H1 (cell line): ENCODE results near the gene ATP6V0A1. TPM values are rescaled to one million over a fixed set of nuclear protein-coding genes. Genes with fewer than 3 reads are reported as not detected.
"Not testable (repeated sequence)": the region's sequence is repeated elsewhere in the genome, so short reads cannot be mapped to it uniquely, and the experiment has no call there.

Experiments
- CTCF ChIA-PET: fragments of 300-600 bp; sonication (Branson Sonifier 250); formaldehyde crosslinking; loops from one replicate; lab custom pipeline; 2021; ENCODE audit not compliant: partially characterized antibody; lab: Charles Lee
- POLR2A ChIA-PET: fragments of 300-600 bp; sonication (Branson Sonifier 250); formaldehyde crosslinking; loops from one replicate; lab custom pipeline; 2021; ENCODE audit warnings: inconsistent platforms; ENCODE audit not compliant: partially characterized antibody; lab: Charles Lee
- DNase-seq, 2 experiments: peaks; one replicate each; pipeline versions ENCODE4 v3.0.0 to v3.0.0-alpha.2; 2010 to 2022; ENCODE audit warnings: low spot score in 2 of 2, low read depth in 1 of 2, mixed read lengths in 1 of 2
- FAIRE-seq: peaks from 2 replicates; lab custom pipeline; 2011; peaks lifted over from hg19 to GRCh38; lab: Jason Lieb, UNC
- H2AFZ ChIP-seq: 2 replicates; pipeline ENCODE4 v1.8.1; 2012; ENCODE audit warnings: low read length, inconsistent platforms
- H2AK5ac ChIP-seq: 2 replicates; pipeline ENCODE4 v1.6.1; 2013; ENCODE audit warnings: low read depth, low read length
- H2BK120ac ChIP-seq: replicated peaks from 2 replicates; pipeline ENCODE3; 2013; ENCODE audit warnings: low read depth, low read length, inconsistent platforms
- H2BK12ac ChIP-seq: 2 replicates; pipeline ENCODE4 v1.6.1; 2013; ENCODE audit warnings: low read depth, low read length
- H2BK15ac ChIP-seq: 2 replicates; pipeline ENCODE4 v1.6.1; 2013; ENCODE audit warnings: low read length
- H2BK20ac ChIP-seq: 2 replicates; pipeline ENCODE4 v1.6.1; 2013; ENCODE audit warnings: low read length
- H2BK5ac ChIP-seq: 2 replicates; pipeline ENCODE4 v1.6.1; 2013; ENCODE audit warnings: low read depth, low read length
- H3K14ac ChIP-seq: 2 replicates; pipeline ENCODE4 v1.6.1; 2013; ENCODE audit warnings: inconsistent platforms; ENCODE audit not compliant: insufficient read length
- H3K18ac ChIP-seq: 2 replicates; pipeline ENCODE4 v1.6.1; 2013; ENCODE audit warnings: low read length; ENCODE audit errors: extremely low read depth
- H3K23ac ChIP-seq: 2 replicates; pipeline ENCODE4 v1.6.1; 2013; ENCODE audit warnings: inconsistent platforms; ENCODE audit not compliant: insufficient read length
- H3K23me2 ChIP-seq: 2 replicates; pipeline ENCODE4 v1.6.1; 2013; ENCODE audit warnings: low read depth, low read length
- H3K27ac ChIP-seq: 2 replicates; pipeline ENCODE4 v1.6.1; 2011; ENCODE audit warnings: low read depth, low read length, inconsistent platforms
- H3K27me3 ChIP-seq, 4 experiments: replicated peaks in 1 of 4; 1 replicate in 1 of 4; 2 replicates in 3 of 4; pipeline versions ENCODE4 v1.6.1 to v1.8.1; 2011 to 2013; ENCODE audit warnings: low read length in 3 of 4, mild to moderate bottlenecking in 3 of 4, inconsistent platforms in 2 of 4, mixed read lengths in 2 of 4, moderate library complexity in 1 of 4; ENCODE audit not compliant: control insufficient read depth in 3 of 4, insufficient read depth in 3 of 4; ENCODE audit errors: extremely low read depth in 1 of 4
- H3K36me3 ChIP-seq, 4 experiments: 2 replicates each; pipeline versions ENCODE4 v1.6.1 to v1.8.1; 2011 to 2013; ENCODE audit warnings: mild to moderate bottlenecking in 4 of 4, low read length in 3 of 4, moderate library complexity in 2 of 4, control low read depth in 1 of 4, inconsistent platforms in 1 of 4; ENCODE audit not compliant: insufficient read depth in 4 of 4, control insufficient read depth in 2 of 4
- H3K4ac ChIP-seq: replicated peaks from 2 replicates; pipeline ENCODE3; 2013; ENCODE audit warnings: low read length, low read depth, mixed read lengths, inconsistent platforms; ENCODE audit not compliant: insufficient read length
- H3K4me1 ChIP-seq, 4 experiments: replicated peaks in 1 of 4; 1 replicate in 1 of 4; 2 replicates in 3 of 4; pipeline versions ENCODE4 v1.6.1 to v1.8.1; 2011 to 2013; ENCODE audit warnings: low read length in 3 of 4, inconsistent platforms in 2 of 4, mixed read lengths in 1 of 4; ENCODE audit not compliant: insufficient read depth in 4 of 4, control insufficient read depth in 3 of 4
- H3K4me2 ChIP-seq, 2 experiments: 2 replicates each; pipeline versions ENCODE4 v1.6.1 to v1.8.1; 2011 to 2013; ENCODE audit warnings: low read depth in 2 of 2, low read length in 2 of 2, control low read depth in 1 of 2, inconsistent platforms in 1 of 2, mild to moderate bottlenecking in 1 of 2; ENCODE audit not compliant: insufficient read depth in 1 of 2
- H3K4me3 ChIP-seq, 4 experiments: fragments of 200-600, 300-600 bp in 1 of 4; sonication (generic), shearing (Covaris generic), sonication (Bioruptor Twin) in 1 of 4; 2 replicates each; pipeline versions ENCODE4 v1.5.1 to v1.8.1; 2011 to 2016; ENCODE audit warnings: low read length in 4 of 4, low read depth in 3 of 4, control low read depth in 2 of 4, inconsistent platforms in 2 of 4, mild to moderate bottlenecking in 2 of 4, mixed read lengths in 1 of 4, moderate library complexity in 1 of 4; ENCODE audit not compliant: insufficient read depth in 2 of 4; ENCODE audit errors: extremely low read depth in 1 of 4
- H3K56ac ChIP-seq: replicated peaks from 2 replicates; pipeline ENCODE3; 2013; ENCODE audit warnings: low read depth, mild to moderate bottlenecking, mixed read lengths, low read length, inconsistent platforms; ENCODE audit not compliant: insufficient read length
- H3K79me1 ChIP-seq: 2 replicates; pipeline ENCODE4 v1.6.1; 2013; ENCODE audit warnings: low read depth, low read length, control low read depth
- H3K79me2 ChIP-seq, 2 experiments: 2 replicates each; pipeline versions ENCODE4 v1.6.1 to v1.8.1; 2012 to 2013; ENCODE audit warnings: low read length in 2 of 2, mild to moderate bottlenecking in 2 of 2, inconsistent platforms in 1 of 2; ENCODE audit not compliant: insufficient read depth in 2 of 2, control insufficient read depth in 1 of 2
- H3K9ac ChIP-seq, 4 experiments: replicated peaks in 1 of 4; 1 replicate in 1 of 4; 2 replicates in 3 of 4; pipeline versions ENCODE4 v1.6.1 to v1.8.1; 2011 to 2013; ENCODE audit warnings: low read depth in 3 of 4, low read length in 3 of 4, control low read depth in 2 of 4, mild to moderate bottlenecking in 2 of 4, moderate library complexity in 2 of 4, inconsistent platforms in 1 of 4; ENCODE audit errors: extremely low read depth in 1 of 4
- H3K9me3 ChIP-seq, 2 experiments: 2 replicates each; pipeline versions ENCODE4 v1.6.1 to v1.8.1; 2012 to 2013; ENCODE audit warnings: mild to moderate bottlenecking in 2 of 2, moderate library complexity in 2 of 2, control low read depth in 1 of 2, inconsistent platforms in 1 of 2, low read depth in 1 of 2, low read length in 1 of 2, mixed read lengths in 1 of 2; ENCODE audit not compliant: insufficient read depth in 2 of 2
- H4K20me1 ChIP-seq, 2 experiments: replicated peaks in 1 of 2; 2 replicates each; pipeline versions ENCODE3 to v1.8.1; 2011 to 2013; ENCODE audit warnings: inconsistent platforms in 2 of 2, low read length in 2 of 2, mild to moderate bottlenecking in 1 of 2; ENCODE audit not compliant: insufficient read depth in 2 of 2, control insufficient read depth in 1 of 2
- H4K5ac ChIP-seq: 2 replicates; pipeline ENCODE4 v1.6.1; 2013; ENCODE audit warnings: low read length, low read depth, mixed read lengths, inconsistent platforms; ENCODE audit not compliant: insufficient read length
- H4K8ac ChIP-seq: 2 replicates; pipeline ENCODE4 v1.8.0; 2013; ENCODE audit warnings: mild to moderate bottlenecking, moderate library complexity, low read length, inconsistent platforms; ENCODE audit not compliant: insufficient read depth; ENCODE audit errors: extremely low read depth
- H4K91ac ChIP-seq: replicated peaks from 2 replicates; pipeline ENCODE3; 2013; ENCODE audit warnings: low read length, mixed read lengths, inconsistent platforms; ENCODE audit not compliant: insufficient read length
- WGBS, 2 experiments: shearing (Covaris generic) in 1 of 2; methylation state at CpG; one replicate each; pipeline versions ENCODE4 v1.1.6 to v1.1.7; 2013 to 2015; ENCODE audit warnings: low lambda C conversion rate in 2 of 2, mixed read lengths in 2 of 2, inconsistent platforms in 1 of 2, low coverage in 1 of 2, missing lambda C conversion rate in 1 of 2; ENCODE audit not compliant: insufficient replicate concordance in 2 of 2, insufficient coverage in 1 of 2, insufficient read length in 1 of 2; ENCODE audit errors: extremely low coverage in 1 of 2, missing lambda C conversion rate in 1 of 2; 5-methylcytosine and 5-hydroxymethylcytosine counted together
- polyA plus RNA-seq, 7 experiments: library from polyadenylated mRNA; depleted of rRNA in 3 of 7; stranded (reverse) in 5 of 7; unstranded in 2 of 7; fragments of >200 nt in 5 of 7; fragments of 200-250 nt in 2 of 7; gene quantifications; 1 replicate in 5 of 7; 2 replicates in 1 of 7; 4 replicates in 1 of 7; pipeline versions ENCODE4 v1.2.1 to v1.2.3, GENCODE V29; 2011 to 2013; ENCODE audit warnings: missing spikeins in 2 of 7, mixed read lengths in 2 of 7
- total RNA-seq: library from RNA; stranded (reverse); fragmentation: NEBNext Ultra II Directional; extraction: Animal tissue kit (Norgen Biotek cat#: 25700); gene quantifications from 2 replicates; pipeline ENCODE4 v1.2.1, GENCODE V29; 2021

Gene ATP6V0A1
- total and polyA plus RNA-seq, 2 of the 8 experiments (the other 6 are each of a cell fraction or from before 2014, with no cell fraction given): 55.3 to 63.4 TPM

DNA sequence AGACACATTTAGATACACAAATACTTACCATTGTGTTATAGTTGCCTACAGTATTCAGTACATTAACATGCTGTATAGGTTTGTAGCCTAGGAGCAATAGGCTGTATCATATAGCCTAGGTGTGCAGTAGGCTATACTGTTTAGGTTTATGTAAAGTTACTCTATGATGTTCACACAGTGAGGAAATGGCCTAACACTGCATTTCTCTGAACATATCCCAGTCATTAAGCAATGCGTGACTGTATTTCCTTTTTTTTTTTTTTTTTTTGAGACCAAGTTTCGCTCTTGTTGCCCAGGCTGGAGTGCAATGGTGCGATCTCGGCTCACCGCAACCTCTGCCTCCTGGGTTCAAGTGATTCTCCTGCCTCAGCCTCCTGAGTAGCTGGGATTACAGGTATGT is 40.7 kb upstream of the ATP6V0A1 start:
- not testable (repeated sequence) for H3K9me3 ChIP-seq, H3K4me3 ChIP-seq, FAIRE-seq, H3K36me3 ChIP-seq, H3K4me2 ChIP-seq, H3K23ac ChIP-seq, H4K5ac ChIP-seq, H2AK5ac ChIP-seq, H3K9ac ChIP-seq, H2BK120ac ChIP-seq, DNase-seq, H2BK20ac ChIP-seq, H2AFZ ChIP-seq, H3K56ac ChIP-seq, H3K27ac ChIP-seq, H4K20me1 ChIP-seq, H2BK15ac ChIP-seq, H3K14ac ChIP-seq, H3K18ac ChIP-seq, H4K91ac ChIP-seq, H3K4ac ChIP-seq, H2BK5ac ChIP-seq, H2BK12ac ChIP-seq, H4K8ac ChIP-seq
- ChIA-PET CTCF (interaction anchor here (23.6 kb wide), 1 partner anchor 99 kb away, joined by 542 read pairs; no protein-coding TSS in a partner anchor), POLR2A (interaction anchor here (0.7 to 1.4 kb wide), 2 partner anchors 11 to 24 kb away, joined by 3 read pairs; no protein-coding TSS in a partner anchor)
- peaks cover 0 to 13% (median 10%) of the 10 kb centered on the region in 4 experiments; a peak in 6 of 7 replicates for H3K27me3 ChIP-seq
- peaks cover 12% of the 10 kb centered on the region for H3K79me1 ChIP-seq
- WGBS, 2 experiments: 100% methylated on average over 1 of the region's 5 CpGs; no CpG with 5 or more reads in 1 of the 2 experiments
- peaks cover 0 to 19% of the 10 kb centered on the region in 2 experiments; a peak in 2 of 4 replicates for H3K79me2 ChIP-seq
- H3K23me2 ChIP-seq: peaks cover 13% of the 10 kb centered on the region
- H3K4me1 ChIP-seq: peaks cover 0 to 26% (median 14%) of the 10 kb centered on the region in 4 experiments; a peak in 4 of 7 replicates
